A673 (cell line): Measurements from ENCODE around the gene KDM4B. TPM values are rescaled to one million over a fixed set of nuclear protein-coding genes. Genes with fewer than 3 reads are reported as not detected.

Experiments
- BruUV-seq: library from RNA; stranded (reverse); fragments of 400-500 nt; replicated peaks from 2 replicates; lab custom pipeline; 2021; lab: Mats Ljungman, UMichigan
- CTCF ChIA-PET: fragments of 300-600 bp; sonication (Branson Sonifier 250); formaldehyde crosslinking; loops from one replicate; lab custom pipeline; 2022; ENCODE audit warnings: antibody characterized with exemption; lab: Charles Lee
- POLR2A ChIA-PET: fragments of 300-600 bp; sonication (Branson Sonifier 250); formaldehyde crosslinking; loops from one replicate; lab custom pipeline; 2022; ENCODE audit warnings: antibody characterized with exemption; ENCODE audit not compliant: low non-redundant PET; lab: Charles Lee
- DNase-seq: peaks from one replicate; pipeline ENCODE4 v3.0.0-alpha.2; 2015; ENCODE audit warnings: low spot score
- H3K27ac ChIP-seq: fragments of 200-600 bp; sonication (generic); 2 replicates; pipeline ENCODE4 v1.5.1; 2016; ENCODE audit warnings: mixed run types, low read depth, mild to moderate bottlenecking, mixed read lengths, antibody characterized with exemption, low read length; ENCODE audit not compliant: poor library complexity, severe bottlenecking
- H3K27me3 ChIP-seq: fragments of 200-600 bp; sonication (generic); replicated peaks from 2 replicates; pipeline ENCODE4 v1.6.1; 2017; ENCODE audit warnings: mixed run types, low read depth, mild to moderate bottlenecking, mixed read lengths, antibody characterized with exemption, low read length; ENCODE audit not compliant: insufficient read depth, poor library complexity
- H3K36me3 ChIP-seq: fragments of 200-600 bp; sonication (generic); 2 replicates; pipeline ENCODE4 v1.6.1; 2016; ENCODE audit warnings: mixed run types, mild to moderate bottlenecking, mixed read lengths, antibody characterized with exemption, low read length; ENCODE audit not compliant: insufficient read depth, poor library complexity, severe bottlenecking
- H3K4me1 ChIP-seq: fragments of 200-600 bp; sonication (generic); 2 replicates; pipeline ENCODE4 v1.6.1; 2017; ENCODE audit warnings: mixed run types, mild to moderate bottlenecking, mixed read lengths, antibody characterized with exemption, low read length; ENCODE audit not compliant: insufficient read depth, poor library complexity, severe bottlenecking
- H3K4me3 ChIP-seq: fragments of 200-600 bp; sonication (generic); 2 replicates; pipeline ENCODE4 v1.5.1; 2016; ENCODE audit warnings: low read depth, mixed run types, mild to moderate bottlenecking, mixed read lengths, low read length; ENCODE audit not compliant: poor library complexity, severe bottlenecking
- H3K9me3 ChIP-seq: fragments of 200-600 bp; sonication (generic); 2 replicates; pipeline ENCODE4 v1.6.1; 2016; ENCODE audit warnings: mixed run types, low read depth, mild to moderate bottlenecking, mixed read lengths, antibody characterized with exemption, low read length; ENCODE audit not compliant: poor library complexity, severe bottlenecking
- CTCF ChIP-seq: fragments of 300-800, 200-600 bp; sonication (generic); conservative IDR thresholded peaks from 2 replicates; pipeline ENCODE4 v1.5.1; 2017; ENCODE audit warnings: low read depth, mild to moderate bottlenecking, antibody characterized with exemption, low read length, moderate library complexity, mixed read lengths
- EZH2 ChIP-seq: fragments of 200-600 bp; sonication (generic); IDR thresholded peaks from 2 replicates; pipeline ENCODE4 v1.6.1; 2017; ENCODE audit warnings: borderline replicate concordance, low read depth, mild to moderate bottlenecking, mixed read lengths, antibody characterized with exemption, low read length; ENCODE audit not compliant: poor library complexity, severe bottlenecking
- intact Hi-C: fragments of 100-400 bp; cut with micrococcal nuclease; formaldehyde crosslinking; loops from one replicate; pipeline ENCODE4 v1.10.0; 2022; ENCODE audit not compliant: unreplicated experiment
- total RNA-seq: library from RNA; stranded (reverse); gene quantifications from 2 replicates; pipeline ENCODE4 v1.2.3, GENCODE V29; 2021

KDM4B gene
- total RNA-seq, 1 experiment from 2014 or later: 30.0 TPM

- Histone ChIP-seq H3K27ac (peak overlapping the region; percentile 32), H3K4me1 (peaks cover 14% of the 10 kb centered on the region), H3K4me3 (peak overlapping the region; percentile 24), H3K9me3 (no peaks in the 10 kb centered on the region), H3K36me3 (peaks cover 17% of the 10 kb centered on the region), H3K27me3 (no peaks in the 10 kb centered on the region)
- intact Hi-C loops: no loop called here
- no peak for DNase-seq
- ChIA-PET CTCF (interaction anchor here (1.0 kb wide), 1 partner anchor 12 kb away, joined by 3 read pairs; no protein-coding TSS in a partner anchor), POLR2A (interaction anchor here (0.6 kb wide), 1 partner anchor 298 kb away, joined by 10 read pairs; the partner anchor contains the start of gene MYDGF)
- no TSS peak for BruUV-seq
- TF ChIP-seq CTCF: no peak
- TF ChIP-seq EZH2: no peak
Measured at GRCh38 chr19:4967738-4968461, 1.0 kb upstream of the KDM4B start.

GRCh38 chr19:4969292-4969771 lies 419 bp downstream of the KDM4B start:
- TF ChIP-seq CTCF (no peak), EZH2 (no peak)
- BruUV-seq: no TSS peak
- Histone ChIP-seq H3K4me3 (peak overlapping the region; percentile 76), H3K4me1 (peaks cover 14% of the 10 kb centered on the region), H3K9me3 (no peaks in the 10 kb centered on the region), H3K36me3 (peaks cover 9% of the 10 kb centered on the region), H3K27me3 (no peaks in the 10 kb centered on the region), H3K27ac (peak overlapping the region; percentile 61)
- no peak for DNase-seq
- POLR2A ChIA-PET: interaction anchor here (0.6 kb wide), 4 partner anchors 12 to 434 kb away, joined by 3 to 4 read pairs (median 4); partner anchors contain the start of gene PLIN5
- intact Hi-C loops: no loop called here
- CTCF ChIA-PET: interaction anchor here (0.6 to 1.1 kb wide), 3 partner anchors 14 to 62 kb away, joined by 3 to 7 read pairs (median 4); no protein-coding TSS in a partner anchor

GRCh38 chr19:4969772-4970531 lies 1.0 kb downstream of the KDM4B start:
- CTCF ChIA-PET: interaction anchor here (1.1 kb wide), 1 partner anchor 61 kb away, joined by 4 read pairs; no protein-coding TSS in a partner anchor
- DNase-seq: peak; percentile 42

More at GRCh38 chr19:4969772-4970531, 1.0 kb downstream of the KDM4B start:
- peak overlapping the region; percentile 76 for H3K4me3 ChIP-seq
- intact Hi-C loops: no loop called here
- H3K27ac ChIP-seq: peak overlapping the region; percentile 61
- POLR2A ChIA-PET: interaction anchor here (0.6 kb wide), 1 partner anchor 331 kb away, joined by 4 read pairs; no protein-coding TSS in a partner anchor
- TF ChIP-seq CTCF (no peak), EZH2 (no peak)
- H3K27me3 ChIP-seq: no peaks in the 10 kb centered on the region
- H3K4me1 ChIP-seq: peaks cover 14% of the 10 kb centered on the region
- no peaks in the 10 kb centered on the region for H3K9me3 ChIP-seq
- peaks cover 3% of the 10 kb centered on the region for H3K36me3 ChIP-seq
- BruUV-seq: TSS peak; percentile 36
